OCI-M2 (cell line): ENCODE measurements around the gene PRPH2.
A peak's percentile ranks its signal among the peaks of the same experiment; 100 is the strongest.

Experiments used
- DNase-seq: peaks from one replicate; lab custom pipeline; 2025; ENCODE audit not compliant: unreplicated experiment; lab: John Stamatoyannopoulos, UW

The PRPH2 gene

GRCh38 chr6:42722497-42722896 is at the start of gene PRPH2:
Gene PRPH2, minus strand, starts transcription at chr6:42722597. Its CDS starts 263 bp downstream, at chr6:42722334.
- no peak for DNase-seq

- no peak for DNase-seq
These were observed 49.3 kb upstream of the PRPH2 start for GRCh38 chr6:42771741-42772100.

GRCh38 chr6:42769836-42770235 is 47.4 kb upstream of the PRPH2 start:
- no peak for DNase-seq

- no peak for DNase-seq
These were observed 46.7 kb upstream of the PRPH2 start for GRCh38 chr6:42769051-42769450.

- no peak for DNase-seq
These were observed 43.8 kb upstream of the PRPH2 start for GRCh38 chr6:42766163-42766670.

- no peak for DNase-seq
These were observed 42.7 kb upstream of the PRPH2 start for GRCh38 chr6:42764911-42765648.

GRCh38 chr6:42762950-42763349 is 40.6 kb upstream of the PRPH2 start:
- DNase-seq, result no peak

GRCh38 chr6:42762426-42762859 is 40.0 kb upstream of the PRPH2 start:
- no peak for DNase-seq

GRCh38 chr6:42761287-42762067 is 39.1 kb upstream of the PRPH2 start:
- no peak for DNase-seq

- no peak for DNase-seq
These were observed 36.5 kb upstream of the PRPH2 start for GRCh38 chr6:42758756-42759430.

GRCh38 chr6:42756722-42757121 is 34.3 kb upstream of the PRPH2 start:
- DNase-seq, result no peak

- no peak for DNase-seq
These were observed 32.4 kb upstream of the PRPH2 start for GRCh38 chr6:42754759-42755158.

GRCh38 chr6:42751055-42751454 is 28.7 kb upstream of the PRPH2 start:
- no peak for DNase-seq

GRCh38 chr6:42748203-42748898 is 26.0 kb upstream of the PRPH2 start:
- DNase-seq, result no peak

- DNase-seq, result peak; percentile 63
These were observed 24.3 kb upstream of the PRPH2 start for GRCh38 chr6:42746463-42747391.

- peak; percentile 81 for DNase-seq
These were observed 23.5 kb upstream of the PRPH2 start, which contains the start of gene TBCC for GRCh38 chr6:42745640-42746462. Gene TBCC, minus strand, starts transcription at chr6:42746103. Its CDS starts 30 bp downstream, at chr6:42746073.

- no peak for DNase-seq
These were observed 22.8 kb upstream of the PRPH2 start for GRCh38 chr6:42745083-42745639.

GRCh38 chr6:42744351-42744893 is 22.0 kb upstream of the PRPH2 start:
- DNase-seq, result no peak
